ENCODE measurements around the gene EIF3C. TPM values are rescaled to one million over a fixed set of nuclear protein-coding genes. Genes with fewer than 3 reads are reported as not detected.
"Not testable (repeated sequence)": the region's sequence is repeated elsewhere in the genome, so short reads cannot be mapped to it uniquely, and the experiment has no call there.

EIF3C gene, protein sequence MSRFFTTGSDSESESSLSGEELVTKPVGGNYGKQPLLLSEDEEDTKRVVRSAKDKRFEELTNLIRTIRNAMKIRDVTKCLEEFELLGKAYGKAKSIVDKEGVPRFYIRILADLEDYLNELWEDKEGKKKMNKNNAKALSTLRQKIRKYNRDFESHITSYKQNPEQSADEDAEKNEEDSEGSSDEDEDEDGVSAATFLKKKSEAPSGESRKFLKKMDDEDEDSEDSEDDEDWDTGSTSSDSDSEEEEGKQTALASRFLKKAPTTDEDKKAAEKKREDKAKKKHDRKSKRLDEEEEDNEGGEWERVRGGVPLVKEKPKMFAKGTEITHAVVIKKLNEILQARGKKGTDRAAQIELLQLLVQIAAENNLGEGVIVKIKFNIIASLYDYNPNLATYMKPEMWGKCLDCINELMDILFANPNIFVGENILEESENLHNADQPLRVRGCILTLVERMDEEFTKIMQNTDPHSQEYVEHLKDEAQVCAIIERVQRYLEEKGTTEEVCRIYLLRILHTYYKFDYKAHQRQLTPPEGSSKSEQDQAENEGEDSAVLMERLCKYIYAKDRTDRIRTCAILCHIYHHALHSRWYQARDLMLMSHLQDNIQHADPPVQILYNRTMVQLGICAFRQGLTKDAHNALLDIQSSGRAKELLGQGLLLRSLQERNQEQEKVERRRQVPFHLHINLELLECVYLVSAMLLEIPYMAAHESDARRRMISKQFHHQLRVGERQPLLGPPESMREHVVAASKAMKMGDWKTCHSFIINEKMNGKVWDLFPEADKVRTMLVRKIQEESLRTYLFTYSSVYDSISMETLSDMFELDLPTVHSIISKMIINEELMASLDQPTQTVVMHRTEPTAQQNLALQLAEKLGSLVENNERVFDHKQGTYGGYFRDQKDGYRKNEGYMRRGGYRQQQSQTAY
- 605 to 734 TPM (median 729 TPM) in 3 replicates for total RNA-seq
- long read RNA-seq, transcript EIF3C-211 (20 exons, 2,986 nt), result minor isoform, 151 of 1,198 reads
- long read RNA-seq, transcript EIF3C-202 (21 exons, 3,137 nt), result minor isoform, 38 of 1,198 reads
- long read RNA-seq, transcript EIF3C-209 (21 exons, 3,128 nt), result minor isoform, 28 of 1,198 reads
- long read RNA-seq, transcript EIF3C-201 (21 exons, 3,145 nt), result major isoform, 875 of 1,198 reads
- long read RNA-seq, partial matches to known transcripts, result 63 of 1,198 reads
- long read RNA-seq, other reads (novel, unspliced or antisense), result 34 of 1,198 reads

DNA sequence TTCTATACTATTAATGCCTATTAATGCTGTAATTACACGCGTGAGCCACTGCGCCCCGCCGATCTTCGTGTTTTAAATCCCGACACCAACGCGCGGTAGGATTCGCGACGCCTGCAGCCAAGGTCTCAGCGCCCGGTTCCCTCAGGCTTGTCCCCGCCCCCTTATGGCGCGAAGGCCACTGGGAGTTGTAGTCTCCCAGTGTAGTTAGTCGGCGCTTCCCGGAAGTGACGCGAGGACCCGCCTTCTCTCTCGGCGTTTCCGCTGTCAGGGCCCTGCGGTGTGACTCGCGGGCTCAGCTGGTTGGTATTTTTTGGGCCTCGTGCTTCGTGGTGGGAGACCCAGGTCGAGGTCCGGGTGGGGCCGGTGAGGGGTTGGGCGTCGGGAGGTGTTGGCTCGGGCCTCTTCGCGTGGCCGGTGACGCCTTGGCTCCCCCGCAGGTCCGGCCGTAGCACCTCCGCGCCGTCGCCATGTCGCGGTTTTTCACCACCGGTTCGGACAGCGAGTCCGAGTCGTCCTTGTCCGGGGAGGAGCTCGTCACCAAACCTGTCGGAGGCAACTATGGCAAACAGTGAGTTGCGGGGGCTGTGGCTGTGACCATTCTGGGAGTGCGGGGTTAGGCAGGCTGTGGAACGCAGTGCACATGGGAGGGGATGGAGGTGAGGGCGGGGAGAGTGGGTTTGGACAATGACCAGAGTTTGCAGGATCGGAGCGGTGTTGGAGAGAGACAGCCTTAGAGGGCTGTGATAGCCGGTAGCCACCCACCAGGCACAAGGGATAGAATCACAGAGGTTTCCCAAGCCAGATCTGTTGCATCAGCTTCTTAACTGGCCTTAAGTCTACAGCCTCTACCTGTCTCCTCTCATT, at the start of gene EIF3C:
Gene EIF3C, plus strand, starts transcription at position 245 of the 864 bp plus-strand sequence. Its CDS starts 223 bp downstream, at position 468.
- H3K27ac Mint-ChIP-seq (ENCODE audit: unreplicated experiment); DNase-seq (ENCODE audit: low spot score); H3K9me3 Mint-ChIP-seq (ENCODE audit: low read depth); H3K36me3 Mint-ChIP-seq (ENCODE audit: low read depth); H3K4me1 Mint-ChIP-seq (ENCODE audit: low read depth); H3K27me3 Mint-ChIP-seq (ENCODE audit: low read depth): not testable (repeated sequence)
- H3K4me3 Mint-ChIP-seq (ENCODE audit: unreplicated experiment), result peak within 1 kb of the TSS; percentile 67

DNA sequence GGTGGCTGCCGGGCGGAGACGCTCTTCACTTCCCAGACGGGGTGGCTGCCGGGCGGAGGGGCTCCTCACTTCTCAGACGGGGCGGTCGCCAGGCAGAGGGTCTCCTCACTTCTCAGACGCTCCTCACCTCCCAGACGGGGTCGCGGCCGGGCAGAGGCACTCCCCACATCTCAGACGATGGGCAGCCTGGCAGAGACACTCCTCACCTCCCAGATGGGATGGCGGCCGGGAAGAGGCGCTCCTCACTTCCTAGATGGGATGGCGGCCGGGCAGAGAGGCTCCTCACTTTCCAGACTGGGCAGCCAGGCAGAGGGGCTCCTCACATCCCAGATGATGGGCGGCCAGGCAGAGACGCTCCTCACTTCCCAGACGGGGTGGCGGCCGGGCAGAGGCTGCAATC, 45.0 kb upstream of the EIF3C start:
- not testable (repeated sequence) for H3K4me1 Mint-ChIP-seq (ENCODE audit: low read depth); H3K36me3 Mint-ChIP-seq (ENCODE audit: low read depth); H3K27ac Mint-ChIP-seq (ENCODE audit: unreplicated experiment); H3K4me3 Mint-ChIP-seq (ENCODE audit: unreplicated experiment); H3K9me3 Mint-ChIP-seq (ENCODE audit: low read depth); DNase-seq (ENCODE audit: low spot score); H3K27me3 Mint-ChIP-seq (ENCODE audit: low read depth)

DNA sequence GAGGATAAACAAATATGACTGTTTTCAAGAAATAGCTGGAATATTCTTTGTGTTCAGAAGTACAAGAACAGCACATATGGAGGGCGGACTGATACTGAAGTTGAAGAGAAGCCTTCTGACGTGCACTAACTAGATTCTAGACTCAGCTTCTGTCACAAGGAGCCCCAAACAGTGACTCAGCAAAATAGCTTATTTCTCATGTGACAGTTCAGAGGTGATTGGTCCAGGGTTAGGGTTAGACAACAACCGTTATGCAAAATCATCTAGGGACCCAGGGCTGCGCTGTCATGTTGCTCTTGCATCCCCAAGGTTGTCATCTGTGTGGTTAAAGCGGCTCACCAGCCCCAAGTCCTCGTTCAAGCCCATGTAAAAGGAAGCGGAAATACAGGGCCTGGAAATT, 43.8 kb upstream of the EIF3C start:
- not testable (repeated sequence) for H3K4me3 Mint-ChIP-seq (ENCODE audit: unreplicated experiment); H3K36me3 Mint-ChIP-seq (ENCODE audit: low read depth); DNase-seq (ENCODE audit: low spot score); H3K27ac Mint-ChIP-seq (ENCODE audit: unreplicated experiment); H3K27me3 Mint-ChIP-seq (ENCODE audit: low read depth); H3K9me3 Mint-ChIP-seq (ENCODE audit: low read depth); H3K4me1 Mint-ChIP-seq (ENCODE audit: low read depth)

DNA sequence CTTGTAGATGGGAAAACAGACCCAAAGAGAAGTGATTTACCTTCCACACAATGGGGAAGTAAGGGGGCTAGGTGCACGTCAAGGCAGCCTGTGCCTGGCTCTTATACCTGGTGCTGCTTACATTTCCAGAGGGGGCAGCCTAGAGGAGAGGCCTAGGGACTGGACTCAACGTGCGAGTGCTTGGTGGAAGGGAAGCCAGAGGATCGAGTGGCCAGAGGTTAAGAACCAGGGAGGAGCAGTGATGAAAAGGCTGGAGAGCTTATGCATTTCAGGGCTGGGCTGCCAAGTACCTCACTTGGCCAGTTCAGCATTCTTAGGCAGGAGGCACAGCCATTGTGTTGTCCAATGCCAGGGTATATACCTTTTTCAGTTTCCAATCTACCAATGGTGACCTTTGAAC, 43.1 kb upstream of the EIF3C start:
- not testable (repeated sequence) for H3K27ac Mint-ChIP-seq (ENCODE audit: unreplicated experiment); H3K4me3 Mint-ChIP-seq (ENCODE audit: unreplicated experiment); H3K36me3 Mint-ChIP-seq (ENCODE audit: low read depth); H3K4me1 Mint-ChIP-seq (ENCODE audit: low read depth); H3K9me3 Mint-ChIP-seq (ENCODE audit: low read depth); DNase-seq (ENCODE audit: low spot score); H3K27me3 Mint-ChIP-seq (ENCODE audit: low read depth)

DNA sequence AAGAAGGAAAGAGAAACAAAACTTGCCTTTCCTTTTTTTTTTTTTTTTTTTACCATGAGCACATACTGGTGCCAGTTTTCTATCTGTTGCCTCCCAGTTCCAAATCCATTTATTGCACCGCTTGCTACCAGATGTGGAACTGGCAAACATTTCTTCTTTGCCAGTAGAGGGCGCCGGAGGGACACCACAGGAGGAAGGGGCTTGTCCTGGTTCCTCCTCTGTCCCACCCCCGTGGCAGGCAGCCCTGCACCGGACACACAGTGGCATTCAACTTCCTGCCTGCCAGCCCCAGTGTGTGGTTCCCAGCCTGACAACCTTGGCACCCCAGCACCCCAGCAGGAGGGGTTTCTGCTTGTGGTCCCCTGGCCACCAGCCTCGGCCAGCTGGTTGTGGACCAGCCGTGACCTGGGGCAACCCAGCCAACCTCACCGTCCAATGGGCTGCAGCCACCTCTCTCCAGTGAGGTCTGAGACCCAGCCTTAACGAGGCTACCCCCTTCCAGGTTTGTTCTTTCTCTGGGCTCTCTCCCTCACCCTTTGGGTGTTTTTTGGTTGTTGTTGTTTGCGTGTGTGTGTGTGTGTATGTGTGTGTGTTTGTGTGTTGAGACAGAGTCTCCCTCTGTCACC, 22.8 kb upstream of the EIF3C start:
- not testable (repeated sequence) for H3K4me3 Mint-ChIP-seq (ENCODE audit: unreplicated experiment); H3K36me3 Mint-ChIP-seq (ENCODE audit: low read depth); H3K27ac Mint-ChIP-seq (ENCODE audit: unreplicated experiment); H3K4me1 Mint-ChIP-seq (ENCODE audit: low read depth); H3K27me3 Mint-ChIP-seq (ENCODE audit: low read depth); H3K9me3 Mint-ChIP-seq (ENCODE audit: low read depth); DNase-seq (ENCODE audit: low spot score)

DNA sequence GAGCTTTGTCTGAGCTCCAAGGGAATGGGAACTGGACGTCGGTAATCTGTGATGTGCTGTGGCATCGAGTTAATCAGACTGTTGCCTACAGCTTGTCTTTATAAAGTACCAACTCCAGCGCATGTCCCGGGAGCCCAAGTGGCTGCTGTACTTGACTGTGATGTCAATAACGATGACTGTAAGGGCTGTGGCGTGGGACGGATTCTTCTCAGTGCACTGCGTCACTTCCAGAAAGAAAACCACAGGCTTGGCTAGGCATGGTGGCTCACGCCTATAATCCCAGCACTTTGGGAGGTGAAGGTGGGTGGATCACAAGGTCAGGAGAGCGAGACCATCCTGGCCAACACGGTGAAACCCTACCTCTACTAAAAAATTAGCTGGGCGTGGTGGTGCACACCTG, 21.8 kb upstream of the EIF3C start:
- H3K4me1 Mint-ChIP-seq (ENCODE audit: low read depth); H3K27ac Mint-ChIP-seq (ENCODE audit: unreplicated experiment); H3K27me3 Mint-ChIP-seq (ENCODE audit: low read depth); H3K9me3 Mint-ChIP-seq (ENCODE audit: low read depth); H3K4me3 Mint-ChIP-seq (ENCODE audit: unreplicated experiment); DNase-seq (ENCODE audit: low spot score); H3K36me3 Mint-ChIP-seq (ENCODE audit: low read depth): not testable (repeated sequence)

DNA sequence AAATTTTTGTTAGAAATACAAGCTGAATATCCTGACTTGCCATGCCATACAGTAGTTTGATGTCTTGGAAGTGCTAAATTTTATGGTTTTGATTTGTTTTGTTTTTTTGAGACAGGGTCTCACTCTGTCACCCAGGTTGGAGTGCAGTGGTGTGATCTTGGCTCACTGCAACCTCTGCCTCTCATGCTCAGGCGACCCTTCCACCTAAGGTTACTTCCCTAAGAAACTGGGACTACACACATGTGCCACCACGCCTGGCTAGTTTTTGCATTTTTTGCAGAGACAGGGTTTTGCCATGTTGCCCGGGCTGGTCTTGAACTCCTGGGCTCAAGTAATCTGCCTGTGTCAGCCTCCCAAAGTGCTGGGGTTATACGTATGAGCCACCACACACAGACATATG, 19.5 kb upstream of the EIF3C start:
- H3K27me3 Mint-ChIP-seq (ENCODE audit: low read depth); H3K4me1 Mint-ChIP-seq (ENCODE audit: low read depth); DNase-seq (ENCODE audit: low spot score); H3K36me3 Mint-ChIP-seq (ENCODE audit: low read depth); H3K9me3 Mint-ChIP-seq (ENCODE audit: low read depth); H3K27ac Mint-ChIP-seq (ENCODE audit: unreplicated experiment); H3K4me3 Mint-ChIP-seq (ENCODE audit: unreplicated experiment): not testable (repeated sequence)

DNA sequence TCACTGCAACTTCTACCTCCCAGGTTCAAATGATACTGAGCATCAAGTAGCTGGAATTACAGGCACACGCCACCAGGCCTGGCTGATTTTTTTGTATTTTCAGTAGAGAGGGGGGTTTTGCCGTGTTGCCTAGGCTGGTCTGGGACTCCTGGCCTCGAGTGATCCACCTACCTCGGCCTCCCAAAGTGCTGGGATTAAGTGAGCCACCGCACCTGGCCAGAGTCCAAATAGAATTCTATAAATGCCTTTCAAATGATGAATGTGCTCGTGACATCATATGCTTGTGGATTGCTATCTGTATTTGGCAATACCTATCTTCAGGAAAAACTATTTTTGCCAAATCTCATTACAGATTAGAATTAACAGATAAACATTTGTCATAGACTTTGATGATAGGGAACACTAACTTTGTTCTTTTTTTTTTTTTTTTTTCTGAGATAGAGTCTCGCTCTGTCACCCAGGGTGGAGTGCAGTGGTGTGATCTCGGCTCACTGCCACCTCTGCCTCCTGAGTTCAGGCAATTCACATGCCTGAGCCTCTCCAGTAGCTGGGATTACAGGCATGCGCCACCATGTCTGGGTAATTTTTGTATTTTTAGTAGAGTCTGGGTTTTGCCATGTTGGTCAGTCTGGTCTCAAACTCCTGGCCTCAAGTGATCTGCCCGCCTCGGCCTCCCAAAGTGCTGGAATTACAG, 17.9 kb upstream of the EIF3C start:
- not testable (repeated sequence) for H3K4me1 Mint-ChIP-seq (ENCODE audit: low read depth); H3K4me3 Mint-ChIP-seq (ENCODE audit: unreplicated experiment); H3K27ac Mint-ChIP-seq (ENCODE audit: unreplicated experiment); H3K36me3 Mint-ChIP-seq (ENCODE audit: low read depth); H3K9me3 Mint-ChIP-seq (ENCODE audit: low read depth); H3K27me3 Mint-ChIP-seq (ENCODE audit: low read depth); DNase-seq (ENCODE audit: low spot score)

DNA sequence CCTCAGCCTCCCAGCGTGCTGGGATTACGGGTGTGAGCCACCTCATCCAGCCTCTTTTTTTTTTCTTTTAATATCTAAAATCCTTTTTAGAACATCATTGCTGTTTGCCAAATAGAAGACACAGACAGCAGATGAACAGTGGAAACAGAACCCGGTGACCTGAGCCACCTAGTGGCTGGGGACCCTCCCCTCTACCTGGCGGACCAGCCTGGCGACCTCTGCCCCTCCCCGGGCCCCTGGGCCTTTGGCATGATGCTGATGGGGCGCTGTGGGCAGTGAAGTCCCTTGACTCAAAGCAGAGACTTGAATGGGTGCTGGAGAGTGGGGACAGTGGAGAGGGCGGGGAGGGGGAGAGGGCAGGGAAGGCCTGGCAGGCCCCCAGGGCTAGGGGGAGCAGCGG, 11.5 kb upstream of the EIF3C start:
- not testable (repeated sequence) for H3K36me3 Mint-ChIP-seq (ENCODE audit: low read depth); H3K27ac Mint-ChIP-seq (ENCODE audit: unreplicated experiment); DNase-seq (ENCODE audit: low spot score); H3K9me3 Mint-ChIP-seq (ENCODE audit: low read depth); H3K4me3 Mint-ChIP-seq (ENCODE audit: unreplicated experiment); H3K4me1 Mint-ChIP-seq (ENCODE audit: low read depth); H3K27me3 Mint-ChIP-seq (ENCODE audit: low read depth)

DNA sequence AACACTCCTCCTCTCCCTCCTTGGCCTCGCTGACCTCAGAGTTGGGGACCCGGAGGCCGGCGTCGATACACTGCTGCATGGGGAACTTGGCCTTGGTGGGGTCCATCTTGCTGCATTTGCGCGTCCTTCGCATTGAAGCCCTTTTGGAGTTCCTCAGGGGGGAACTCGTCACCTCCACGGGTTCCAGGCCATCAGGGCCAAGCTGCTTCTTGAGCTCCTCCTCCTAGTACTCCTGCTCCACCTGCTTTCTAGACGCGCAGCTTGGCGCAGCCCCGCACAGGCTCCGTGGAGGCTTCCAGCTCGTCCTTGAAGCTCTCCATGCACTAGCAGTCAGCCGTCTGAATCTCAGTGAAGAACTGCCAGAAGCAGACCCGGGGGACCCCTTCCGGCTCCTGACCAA, 10.9 kb upstream of the EIF3C start:
- H3K36me3 Mint-ChIP-seq (ENCODE audit: low read depth); H3K9me3 Mint-ChIP-seq (ENCODE audit: low read depth); H3K27ac Mint-ChIP-seq (ENCODE audit: unreplicated experiment); DNase-seq (ENCODE audit: low spot score); H3K4me3 Mint-ChIP-seq (ENCODE audit: unreplicated experiment); H3K4me1 Mint-ChIP-seq (ENCODE audit: low read depth); H3K27me3 Mint-ChIP-seq (ENCODE audit: low read depth): not testable (repeated sequence)

DNA sequence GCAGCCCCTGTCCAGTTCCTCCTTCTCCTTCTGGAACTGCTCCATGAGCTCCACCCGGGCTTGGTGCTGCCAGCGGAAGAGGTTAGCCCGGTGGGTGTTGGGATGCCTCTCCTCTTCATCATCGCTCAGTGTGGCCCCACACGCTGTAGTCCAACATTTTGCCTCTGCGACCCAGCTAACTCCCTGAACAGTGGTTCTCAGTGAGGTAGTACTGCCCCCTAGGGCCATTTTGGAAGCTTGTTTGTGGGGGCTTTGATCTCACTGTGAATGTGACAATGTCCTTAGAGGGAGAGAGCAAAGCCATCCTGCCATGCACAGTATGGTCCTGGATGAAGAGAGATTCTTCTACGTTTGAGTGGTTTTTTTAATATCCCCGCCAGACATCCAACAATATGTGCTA, 9.9 kb upstream of the EIF3C start:
- not testable (repeated sequence) for DNase-seq (ENCODE audit: low spot score); H3K27ac Mint-ChIP-seq (ENCODE audit: unreplicated experiment); H3K27me3 Mint-ChIP-seq (ENCODE audit: low read depth); H3K4me3 Mint-ChIP-seq (ENCODE audit: unreplicated experiment); H3K36me3 Mint-ChIP-seq (ENCODE audit: low read depth); H3K4me1 Mint-ChIP-seq (ENCODE audit: low read depth); H3K9me3 Mint-ChIP-seq (ENCODE audit: low read depth)

All from chondrocyte (in vitro differentiated cells).